HG03175 (cell line): ENCODE data around the gene NDUFB2.
"Not testable (repeated sequence)": the region's sequence is repeated elsewhere in the genome, so short reads cannot be mapped to it uniquely, and the experiment has no call there.

Source experiments
- ATAC-seq: cut with Tn5 transposase; IDR thresholded peaks from one replicate; pipeline ENCODE4 v1.9.1; 2021; ENCODE audit warnings: mild to moderate bottlenecking, moderate library complexity; ENCODE audit not compliant: unreplicated experiment

NDUFB2 gene

GRCh38 chr7:140672382-140673062 is 24.0 kb upstream of the NDUFB2 start, which contains the start of gene ADCK2:
Gene ADCK2, plus strand, starts transcription at chr7:140672945. Its CDS starts 386 bp downstream, at chr7:140673331.
- peak; percentile 53 for ATAC-seq

- ATAC-seq = peak; percentile 42
These were observed 23.3 kb upstream of the NDUFB2 start for GRCh38 chr7:140673063-140673773.

GRCh38 chr7:140673774-140674155 is 22.7 kb upstream of the NDUFB2 start:
- no peak for ATAC-seq

GRCh38 chr7:140674356-140674800 is 22.1 kb upstream of the NDUFB2 start:
- ATAC-seq = peak; percentile 36

GRCh38 chr7:140674899-140675701 is 21.4 kb upstream of the NDUFB2 start:
- ATAC-seq = no peak

GRCh38 chr7:140675726-140676125 is 20.8 kb upstream of the NDUFB2 start:
- ATAC-seq = no peak

GRCh38 chr7:140676306-140676705 is 20.2 kb upstream of the NDUFB2 start:
- ATAC-seq = peak; percentile 53

- not testable (repeated sequence) for ATAC-seq
These were observed 19.6 kb upstream of the NDUFB2 start for GRCh38 chr7:140676956-140677355.

GRCh38 chr7:140677496-140677895 is 19.0 kb upstream of the NDUFB2 start:
- ATAC-seq = no peak

GRCh38 chr7:140678081-140678815 is 18.3 kb upstream of the NDUFB2 start:
- no peak for ATAC-seq

GRCh38 chr7:140678816-140679130 is 17.7 kb upstream of the NDUFB2 start:
- no peak for ATAC-seq

GRCh38 chr7:140679186-140679585 is 17.3 kb upstream of the NDUFB2 start:
- no peak for ATAC-seq

GRCh38 chr7:140680886-140681285 is 15.6 kb upstream of the NDUFB2 start:
- no peak for ATAC-seq

- no peak for ATAC-seq
These were observed 14.7 kb upstream of the NDUFB2 start for GRCh38 chr7:140681766-140682165.

- ATAC-seq = no peak
These were observed 12.9 kb upstream of the NDUFB2 start for GRCh38 chr7:140683657-140684056.

GRCh38 chr7:140684066-140684950 is 12.2 kb upstream of the NDUFB2 start:
- no peak for ATAC-seq

GRCh38 chr7:140685407-140686087 is 11.0 kb upstream of the NDUFB2 start:
- ATAC-seq = no peak

GRCh38 chr7:140686921-140687320 is 9.6 kb upstream of the NDUFB2 start:
- no peak for ATAC-seq

GRCh38 chr7:140688341-140688740 is 8.2 kb upstream of the NDUFB2 start:
- ATAC-seq = no peak
